ENCODE measurements around the gene C1QTNF12. TPM values are rescaled to one million over a fixed set of nuclear protein-coding genes. Genes with fewer than 3 reads are reported as not detected.

Gene C1QTNF12
- polyA plus RNA-seq, 1 donor from 2014 or later = 0.74 TPM

DNA sequence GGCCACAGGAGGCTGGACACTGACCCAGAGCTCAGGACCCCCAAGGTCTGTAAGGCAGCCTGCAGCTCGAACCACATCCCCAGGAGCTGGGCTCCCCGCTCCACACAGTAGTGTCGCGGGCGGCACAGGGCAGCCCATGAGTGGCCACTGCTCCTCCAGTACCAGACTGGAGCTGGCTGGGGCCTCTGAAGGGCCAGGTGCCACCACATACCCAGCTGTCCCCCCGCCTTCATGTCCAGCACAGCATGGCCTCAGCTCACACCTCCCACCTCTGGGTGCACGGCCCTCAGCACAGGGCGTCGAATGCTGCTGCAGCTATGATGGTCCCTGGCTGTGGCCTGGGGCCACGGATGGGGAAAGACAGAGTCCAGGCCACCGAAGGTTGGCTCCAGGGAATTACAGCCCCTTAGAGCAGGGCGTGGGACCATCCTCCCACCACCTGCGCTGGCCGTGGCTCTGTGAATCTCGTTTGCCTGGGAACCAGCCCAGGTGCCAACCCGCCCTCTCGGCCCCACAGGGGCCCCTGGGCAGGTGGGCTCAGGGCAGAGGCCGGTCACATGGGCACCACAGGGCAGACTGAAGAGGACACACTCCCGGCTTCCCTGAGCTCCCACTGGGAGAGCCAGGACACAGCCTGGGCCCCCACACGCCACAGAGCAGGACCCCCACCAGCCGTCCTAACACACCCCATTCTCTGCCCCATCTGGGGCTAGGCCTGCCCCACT lies 30.5 kb downstream of the C1QTNF12 start:
- H3K36me3 ChIP-seq (ENCODE audit: insufficient read depth, low read length) = no peaks in the 10 kb centered on the region
- no peaks in the 10 kb centered on the region for H3K9me2 ChIP-seq (ENCODE audit: insufficient read depth, low read length)
- no peaks in the 10 kb centered on the region for H3F3A ChIP-seq (ENCODE audit: insufficient read depth, low read length, poor library complexity, severe bottlenecking)
- H3K79me2 ChIP-seq (replicated peaks; ENCODE audit: insufficient read depth, low read length) = no peaks in the 10 kb centered on the region
- no peak overlapping the region for H2AFZ ChIP-seq (ENCODE audit: low read depth, low read length)
- H3K27me3 ChIP-seq (ENCODE audit: insufficient read depth, low read depth, low read length) = no peaks in the 10 kb centered on the region
- no peaks in the 10 kb centered on the region for H3K9me3 ChIP-seq (ENCODE audit: low read length)
- H4K20me1 ChIP-seq (ENCODE audit: insufficient read depth) = no peaks in the 10 kb centered on the region
- H3K27ac ChIP-seq (ENCODE audit: low read length) = no peak overlapping the region
- no peak overlapping the region for H3K4me2 ChIP-seq (ENCODE audit: low read length)
- H3K9ac ChIP-seq (ENCODE audit: low read length) = no peak overlapping the region
- no peak for TF ChIP-seq POLR2AphosphoS5 (IDR thresholded peaks at IDR 0.05)
- TF ChIP-seq, protein P1, sequence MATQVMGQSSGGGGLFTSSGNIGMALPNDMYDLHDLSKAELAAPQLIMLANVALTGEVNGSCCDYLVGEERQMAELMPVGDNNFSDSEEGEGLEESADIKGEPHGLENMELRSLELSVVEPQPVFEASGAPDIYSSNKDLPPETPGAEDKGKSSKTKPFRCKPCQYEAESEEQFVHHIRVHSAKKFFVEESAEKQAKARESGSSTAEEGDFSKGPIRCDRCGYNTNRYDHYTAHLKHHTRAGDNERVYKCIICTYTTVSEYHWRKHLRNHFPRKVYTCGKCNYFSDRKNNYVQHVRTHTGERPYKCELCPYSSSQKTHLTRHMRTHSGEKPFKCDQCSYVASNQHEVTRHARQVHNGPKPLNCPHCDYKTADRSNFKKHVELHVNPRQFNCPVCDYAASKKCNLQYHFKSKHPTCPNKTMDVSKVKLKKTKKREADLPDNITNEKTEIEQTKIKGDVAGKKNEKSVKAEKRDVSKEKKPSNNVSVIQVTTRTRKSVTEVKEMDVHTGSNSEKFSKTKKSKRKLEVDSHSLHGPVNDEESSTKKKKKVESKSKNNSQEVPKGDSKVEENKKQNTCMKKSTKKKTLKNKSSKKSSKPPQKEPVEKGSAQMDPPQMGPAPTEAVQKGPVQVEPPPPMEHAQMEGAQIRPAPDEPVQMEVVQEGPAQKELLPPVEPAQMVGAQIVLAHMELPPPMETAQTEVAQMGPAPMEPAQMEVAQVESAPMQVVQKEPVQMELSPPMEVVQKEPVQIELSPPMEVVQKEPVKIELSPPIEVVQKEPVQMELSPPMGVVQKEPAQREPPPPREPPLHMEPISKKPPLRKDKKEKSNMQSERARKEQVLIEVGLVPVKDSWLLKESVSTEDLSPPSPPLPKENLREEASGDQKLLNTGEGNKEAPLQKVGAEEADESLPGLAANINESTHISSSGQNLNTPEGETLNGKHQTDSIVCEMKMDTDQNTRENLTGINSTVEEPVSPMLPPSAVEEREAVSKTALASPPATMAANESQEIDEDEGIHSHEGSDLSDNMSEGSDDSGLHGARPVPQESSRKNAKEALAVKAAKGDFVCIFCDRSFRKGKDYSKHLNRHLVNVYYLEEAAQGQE (IDR thresholded peaks at IDR 0.05; ENCODE audit: borderline replicate concordance) = no peak
- TF ChIP-seq CTCF (IDR thresholded peaks at IDR 0.05; ENCODE audit: poor library complexity, severe bottlenecking) = no peak
- no peak for TF ChIP-seq SMC3 (conservative IDR thresholded peaks at IDR 0.05; ENCODE audit: poor library complexity)
- TF ChIP-seq TAF1 (IDR thresholded peaks at IDR 0.05; ENCODE audit: low read depth) = no peak
- no peak for TF ChIP-seq RAD21 (conservative IDR thresholded peaks at IDR 0.05)
- no peak for TF ChIP-seq EP300 (conservative IDR thresholded peaks at IDR 0.05; ENCODE audit: poor library complexity, severe bottlenecking)
- no peak for TF ChIP-seq MXI1 (conservative IDR thresholded peaks at IDR 0.05; ENCODE audit: poor library complexity, severe bottlenecking)
- no peak for TF ChIP-seq EZH2 (IDR thresholded peaks at IDR 0.05; ENCODE audit: borderline replicate concordance, insufficient read depth, low read length, poor library complexity, severe bottlenecking)
- H3K4me3 ChIP-seq (ENCODE audit: low read length) = no peak overlapping the region

GRCh38 chr1:1215080-1215676 lies 31.3 kb downstream of the C1QTNF12 start:
- TF ChIP-seq, protein P1 (IDR thresholded peaks at IDR 0.05; ENCODE audit: borderline replicate concordance) = no peak
- TF ChIP-seq SMC3 (conservative IDR thresholded peaks at IDR 0.05; ENCODE audit: poor library complexity) (no peak), POLR2AphosphoS5 (IDR thresholded peaks at IDR 0.05) (no peak), EP300 (conservative IDR thresholded peaks at IDR 0.05; ENCODE audit: poor library complexity, severe bottlenecking) (no peak), CTCF (IDR thresholded peaks at IDR 0.05; ENCODE audit: poor library complexity, severe bottlenecking) (no peak), EZH2 (IDR thresholded peaks at IDR 0.05; ENCODE audit: borderline replicate concordance, insufficient read depth, low read length, poor library complexity, severe bottlenecking) (no peak), MXI1 (conservative IDR thresholded peaks at IDR 0.05; ENCODE audit: poor library complexity, severe bottlenecking) (no peak), RAD21 (conservative IDR thresholded peaks at IDR 0.05) (no peak), TAF1 (IDR thresholded peaks at IDR 0.05; ENCODE audit: low read depth) (no peak)
- Histone ChIP-seq H3K9me3 (ENCODE audit: low read length) (no peaks in the 10 kb centered on the region), H3K4me2 (ENCODE audit: low read length) (no peak overlapping the region), H3K79me2 (replicated peaks; ENCODE audit: insufficient read depth, low read length) (no peaks in the 10 kb centered on the region), H3K36me3 (ENCODE audit: insufficient read depth, low read length) (no peaks in the 10 kb centered on the region), H3K27me3 (ENCODE audit: insufficient read depth, low read depth, low read length) (no peaks in the 10 kb centered on the region), H2AFZ (ENCODE audit: low read depth, low read length) (no peak overlapping the region), H3K27ac (ENCODE audit: low read length) (no peak overlapping the region), H3K4me3 (ENCODE audit: low read length) (no peak overlapping the region), H3F3A (ENCODE audit: insufficient read depth, low read length, poor library complexity, severe bottlenecking) (no peaks in the 10 kb centered on the region), H3K9ac (ENCODE audit: low read length) (no peak overlapping the region), H3K9me2 (ENCODE audit: insufficient read depth, low read length) (no peaks in the 10 kb centered on the region), H4K20me1 (ENCODE audit: insufficient read depth) (no peaks in the 10 kb centered on the region)

All from neural cell (in vitro differentiated cells).